GM18907 (cell line): Measurements from ENCODE around the gene MTMR6.
A peak's percentile ranks its signal among the peaks of the same experiment; 100 is the strongest.

Experiments
- ATAC-seq: cut with Tn5 transposase; IDR thresholded peaks from one replicate; pipeline ENCODE4 v1.9.1; 2021; ENCODE audit warnings: mild to moderate bottlenecking, moderate library complexity; ENCODE audit not compliant: unreplicated experiment

MTMR6 gene

DNA sequence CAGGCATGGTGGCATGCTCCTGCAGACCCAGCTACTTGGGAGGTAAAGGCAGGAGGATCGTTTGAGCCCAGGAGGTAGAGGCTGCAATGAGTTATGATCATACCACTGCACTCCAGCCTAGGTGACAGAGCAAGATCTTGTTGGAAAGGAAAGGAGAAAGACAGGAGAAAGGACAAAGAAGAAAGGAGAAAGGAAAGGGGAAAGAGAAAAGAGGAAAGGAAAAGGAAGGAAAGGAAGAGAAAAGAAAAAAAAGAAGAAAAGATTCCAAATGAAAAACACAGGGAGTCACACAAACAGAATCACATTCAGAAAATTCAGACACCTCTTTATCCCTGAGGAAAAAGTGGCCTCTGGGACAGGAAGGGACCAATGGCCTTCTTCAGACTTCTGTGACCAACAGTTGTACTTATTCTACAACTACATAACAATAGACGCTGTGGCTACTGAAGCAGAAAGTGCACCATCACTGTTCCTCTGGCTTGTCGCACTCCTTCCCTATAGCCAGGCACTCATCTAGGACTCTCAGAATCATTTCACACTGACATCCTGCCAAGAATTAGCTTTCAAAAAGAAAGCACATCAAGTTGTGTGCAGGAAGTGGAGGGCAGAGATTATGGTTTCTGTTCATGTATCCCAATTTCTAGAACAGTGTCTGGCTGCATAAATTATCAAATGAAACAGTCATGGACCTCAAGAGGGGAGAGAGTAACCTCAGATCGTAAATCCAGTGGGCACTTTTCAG is 5.9 kb downstream of the MTMR6 start:
- ATAC-seq = peak; percentile 70

DNA sequence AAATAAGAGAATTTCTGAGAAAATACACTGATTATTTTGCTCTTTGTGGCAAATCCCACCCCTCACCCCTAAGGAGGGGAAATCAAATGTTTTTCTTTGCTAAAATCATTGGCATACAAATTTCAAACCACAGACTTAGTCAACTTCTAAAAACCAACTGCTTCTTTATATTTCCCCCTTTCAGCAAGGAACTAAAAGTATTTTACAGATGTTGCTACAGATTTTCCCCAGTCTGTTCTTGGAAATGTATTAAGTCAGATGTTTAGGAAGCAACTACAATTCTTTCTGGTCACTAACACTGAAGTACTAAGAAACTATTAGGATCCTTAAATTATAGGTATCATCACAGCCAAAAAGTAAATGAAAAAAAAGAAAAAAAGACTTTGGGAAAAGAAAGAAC is 6.9 kb downstream of the MTMR6 start:
- ATAC-seq = no peak

DNA sequence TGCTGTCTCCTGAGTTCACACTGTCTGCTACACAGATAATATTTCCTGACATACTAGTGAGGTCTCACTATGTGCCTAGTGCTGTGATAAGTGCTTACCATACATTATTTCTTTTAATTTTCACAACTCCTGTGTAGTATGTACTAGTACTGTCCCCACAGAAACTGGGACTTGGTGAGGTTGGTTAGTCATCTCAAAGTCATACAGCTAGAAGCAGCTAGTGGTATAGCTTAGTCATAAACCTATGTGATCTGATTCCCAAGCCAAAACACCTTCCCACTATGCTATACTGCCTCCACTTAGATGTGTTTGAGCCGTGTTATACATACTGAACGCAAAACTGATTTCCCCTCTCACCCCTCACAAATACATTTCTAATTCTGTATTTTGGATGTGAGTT is 10.5 kb downstream of the MTMR6 start:
- ATAC-seq = no peak

DNA sequence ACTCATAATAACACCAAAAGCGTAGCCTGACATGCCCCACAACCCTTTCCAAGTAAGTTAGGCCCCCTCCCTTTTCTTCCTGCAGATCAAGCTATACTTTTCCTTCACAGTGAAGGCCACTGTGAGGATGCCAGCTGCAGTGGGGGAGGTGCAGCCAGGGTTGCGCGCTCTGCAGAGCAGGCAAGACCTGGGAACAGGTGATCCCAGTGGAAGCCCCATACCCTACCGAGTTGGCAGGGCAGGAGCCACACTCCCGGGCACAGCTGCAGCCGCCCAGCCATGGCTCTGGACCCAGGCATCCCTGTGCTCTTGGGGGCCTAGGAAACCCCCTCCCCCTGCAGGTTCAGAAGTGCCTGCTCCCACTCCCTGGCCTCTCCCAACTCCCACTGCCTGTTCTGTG is 18.7 kb downstream of the MTMR6 start:
- no peak for ATAC-seq

DNA sequence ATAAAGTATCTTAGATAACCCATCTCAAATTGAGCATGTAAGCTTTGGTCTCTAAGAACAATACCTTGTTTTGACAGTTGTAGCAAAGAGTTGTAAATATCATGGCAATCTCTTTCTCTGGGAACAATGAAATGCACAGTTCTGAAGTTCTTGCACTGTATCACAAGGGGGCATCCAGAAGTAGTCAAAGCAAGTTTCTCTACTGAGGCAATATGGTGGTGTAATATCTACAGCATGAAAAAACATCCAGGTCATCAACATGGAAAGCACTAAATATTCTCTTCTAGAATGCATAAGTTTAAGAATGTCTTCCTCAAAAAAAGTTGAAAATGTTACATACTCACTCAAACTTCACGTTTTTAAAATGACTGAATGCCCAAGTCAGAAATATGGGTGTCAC is 19.6 kb downstream of the MTMR6 start:
- ATAC-seq = no peak

DNA sequence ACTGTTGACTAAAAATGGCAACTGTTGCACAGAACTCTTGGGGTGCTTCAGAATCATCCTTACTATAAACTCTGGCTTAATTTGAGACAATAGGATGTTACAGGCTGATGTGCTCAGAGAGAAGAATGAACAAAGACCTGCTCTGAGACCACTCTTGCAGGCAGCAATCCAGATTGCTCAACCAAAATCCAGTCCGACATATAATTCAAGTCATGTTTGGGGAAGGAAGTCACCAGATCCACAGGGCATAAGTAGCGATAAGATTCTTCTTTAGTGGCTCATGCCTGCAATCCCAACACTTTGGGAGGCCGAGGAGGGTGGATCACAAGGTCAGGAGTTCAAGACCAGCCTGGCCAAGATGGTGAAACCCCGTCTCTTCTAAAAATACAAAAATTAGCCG is 20.6 kb downstream of the MTMR6 start:
- no peak for ATAC-seq

DNA sequence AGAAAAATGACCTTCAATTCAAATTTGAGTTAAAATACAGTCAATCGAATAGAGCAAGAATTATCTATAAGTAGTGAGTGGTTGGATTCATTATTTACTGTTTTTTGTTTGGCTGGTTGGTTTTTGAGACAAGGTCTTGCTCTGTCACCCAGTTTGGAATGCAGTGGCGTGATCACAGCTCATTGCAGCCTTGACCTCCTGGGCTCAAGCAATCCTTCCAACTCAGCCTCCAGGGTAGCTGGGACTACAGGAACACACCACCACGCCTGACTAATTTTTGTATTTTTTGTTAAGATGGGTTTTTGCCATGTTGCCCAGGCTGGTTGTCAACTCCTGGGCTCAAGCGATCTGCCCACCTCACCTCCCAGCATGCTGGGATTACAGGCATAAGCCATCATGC is 25.0 kb downstream of the MTMR6 start:
- ATAC-seq = no peak

DNA sequence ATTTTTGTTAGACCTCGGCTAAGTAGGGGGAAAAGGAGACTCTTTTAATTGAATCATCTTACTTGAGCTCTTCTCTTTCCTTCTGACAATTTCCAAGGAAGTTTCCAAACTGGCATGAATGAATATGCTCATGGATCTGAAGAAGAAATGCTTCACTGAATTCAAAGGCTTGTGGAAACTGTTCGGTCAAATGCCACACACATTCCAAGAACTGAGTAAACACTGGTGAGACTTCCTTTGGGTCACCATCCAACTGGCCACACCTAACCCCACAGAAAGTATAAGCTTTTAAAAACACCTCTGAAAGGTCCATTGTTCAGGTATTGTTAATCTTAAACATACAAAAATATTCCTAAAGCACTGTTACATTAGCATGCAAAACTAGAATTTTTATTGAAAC is 33.6 kb downstream of the MTMR6 start:
- ATAC-seq = no peak

DNA sequence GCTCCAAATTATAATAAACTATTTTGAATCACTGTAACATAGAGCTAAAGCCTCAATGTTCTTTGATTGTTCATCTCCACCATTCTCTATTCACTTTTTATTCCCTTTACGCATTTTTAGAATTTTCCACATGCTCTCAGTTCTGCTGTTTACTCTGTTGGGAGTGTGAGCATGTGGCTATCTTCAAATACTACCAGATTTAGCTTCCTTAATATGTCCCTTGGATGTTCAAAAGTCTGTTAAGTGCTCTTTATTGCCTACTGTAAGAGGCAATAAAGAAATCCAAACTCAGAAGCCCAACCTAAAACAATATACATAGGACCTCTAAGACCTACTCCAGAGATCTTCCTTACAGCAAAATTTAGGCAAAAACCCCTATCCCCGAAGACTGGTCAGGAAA is 34.5 kb downstream of the MTMR6 start:
- ATAC-seq = no peak

DNA sequence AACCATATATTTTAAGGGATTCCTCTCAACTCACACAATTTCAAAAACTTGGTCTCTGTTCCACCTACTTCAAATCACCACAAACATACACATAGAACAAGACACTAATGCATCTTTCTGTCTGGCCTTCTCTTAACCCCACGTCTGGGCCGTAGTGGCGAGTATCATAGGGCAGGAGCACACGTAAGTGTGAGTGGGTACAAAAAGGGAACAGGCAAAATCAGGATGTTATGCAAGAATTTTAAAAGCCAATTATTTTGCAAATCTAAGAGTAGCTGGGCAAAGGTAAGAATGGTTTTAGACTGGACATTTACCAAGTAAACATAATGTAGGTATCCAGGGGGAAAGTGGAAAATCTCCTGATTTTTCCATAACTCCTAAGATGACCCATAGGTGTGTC is 35.1 kb downstream of the MTMR6 start:
- no peak for ATAC-seq

DNA sequence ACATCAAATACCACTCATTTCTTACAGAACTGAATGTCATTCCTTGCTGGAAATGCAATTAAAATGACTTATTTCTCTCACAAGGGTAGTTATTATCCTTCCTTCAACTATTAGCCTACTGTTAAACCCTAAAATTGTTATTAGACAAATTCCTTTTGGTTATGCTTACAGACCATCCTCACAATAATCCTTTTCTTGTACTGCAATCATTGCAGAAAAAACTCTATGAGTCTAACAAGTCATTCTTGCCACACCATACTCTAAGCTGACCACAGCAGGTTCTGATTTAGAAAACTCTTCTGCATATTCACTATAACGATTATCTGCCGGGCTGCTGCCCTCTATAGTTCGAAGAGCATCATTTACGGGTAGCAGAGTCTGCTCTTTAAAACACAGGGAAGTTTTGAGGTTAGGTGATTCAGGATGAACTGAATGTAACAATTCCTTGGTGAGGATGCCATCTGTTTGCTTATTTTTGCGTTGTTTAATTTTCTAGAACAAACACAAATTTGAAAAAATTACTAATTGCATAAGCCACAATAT is 38.2 kb downstream of the MTMR6 start:
- peak; percentile 74 for ATAC-seq

DNA sequence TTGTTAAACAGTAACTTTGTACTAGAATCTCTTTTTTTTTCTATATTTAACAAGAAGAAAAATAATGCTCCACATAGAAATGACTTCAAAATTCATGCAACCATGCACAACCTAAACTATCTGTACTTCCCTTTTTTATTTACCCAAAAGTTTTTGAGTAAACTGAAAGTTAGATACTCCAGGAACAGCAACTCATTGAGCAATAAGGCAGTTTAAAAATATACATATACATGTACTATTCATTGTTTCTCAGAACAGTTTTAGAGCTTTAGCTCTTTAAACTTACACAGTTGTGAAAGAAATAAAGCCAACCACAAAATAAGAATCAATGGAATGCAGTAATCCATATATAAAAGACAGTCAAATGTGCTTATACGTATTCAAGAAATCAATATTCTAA is 39.2 kb downstream of the MTMR6 start:
- ATAC-seq = no peak

DNA sequence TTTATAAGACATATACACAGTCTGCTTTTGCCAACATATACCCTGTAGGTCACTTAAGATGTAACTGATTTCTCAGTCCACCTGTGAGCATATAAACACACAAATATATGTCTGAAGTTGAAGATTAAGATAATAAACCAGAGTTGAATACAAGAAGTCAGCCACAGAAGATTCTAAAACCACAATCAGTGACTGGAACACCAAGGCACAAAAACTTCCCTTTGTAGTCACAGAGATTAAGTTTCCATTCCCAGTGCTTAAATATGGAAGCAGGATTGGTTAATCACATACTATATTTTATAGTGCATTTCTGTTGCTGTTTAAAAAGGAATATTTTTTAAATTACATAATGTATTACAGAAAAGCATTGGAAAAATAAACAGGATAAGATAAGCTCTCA is 39.9 kb downstream of the MTMR6 start:
- no peak for ATAC-seq

DNA sequence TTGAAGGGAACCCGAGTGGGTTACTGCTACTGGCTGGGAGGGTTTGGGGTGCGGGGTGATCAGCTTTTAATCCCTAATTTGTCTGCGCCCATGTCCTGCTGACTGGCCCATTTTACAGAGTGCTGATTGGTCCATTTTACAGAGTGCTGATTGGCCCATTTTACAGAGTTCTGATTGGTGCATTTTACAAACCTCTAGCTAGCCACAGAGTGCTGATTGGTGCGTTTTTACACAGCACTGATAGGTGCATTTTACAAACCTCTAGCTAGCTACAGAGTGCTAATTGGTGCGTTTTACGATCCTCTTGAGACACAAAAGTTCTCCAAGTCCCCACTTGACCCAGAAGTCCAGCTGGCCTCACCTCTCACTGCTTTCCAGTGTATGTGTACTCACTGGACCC is 43.2 kb downstream of the MTMR6 start:
- no peak for ATAC-seq

DNA sequence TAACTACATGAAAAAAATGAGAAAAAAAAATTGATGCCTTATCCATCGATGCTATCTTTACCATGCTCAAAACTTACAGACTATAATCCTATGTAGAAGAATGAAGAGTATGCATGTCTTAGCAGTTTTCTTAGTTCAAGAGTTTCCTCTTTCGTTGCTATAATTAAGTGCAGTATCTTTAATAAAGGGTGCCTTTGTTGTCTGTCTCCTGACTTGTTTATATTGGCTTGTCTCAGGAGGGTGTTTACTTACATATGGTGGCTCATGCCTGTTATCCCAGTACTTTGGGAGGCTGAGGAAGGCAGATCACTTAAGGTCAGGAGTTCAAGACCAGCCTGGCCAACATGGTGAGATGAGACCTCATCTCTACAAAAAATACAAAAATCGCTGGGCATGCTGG is 44.3 kb downstream of the MTMR6 start:
- no peak for ATAC-seq

DNA sequence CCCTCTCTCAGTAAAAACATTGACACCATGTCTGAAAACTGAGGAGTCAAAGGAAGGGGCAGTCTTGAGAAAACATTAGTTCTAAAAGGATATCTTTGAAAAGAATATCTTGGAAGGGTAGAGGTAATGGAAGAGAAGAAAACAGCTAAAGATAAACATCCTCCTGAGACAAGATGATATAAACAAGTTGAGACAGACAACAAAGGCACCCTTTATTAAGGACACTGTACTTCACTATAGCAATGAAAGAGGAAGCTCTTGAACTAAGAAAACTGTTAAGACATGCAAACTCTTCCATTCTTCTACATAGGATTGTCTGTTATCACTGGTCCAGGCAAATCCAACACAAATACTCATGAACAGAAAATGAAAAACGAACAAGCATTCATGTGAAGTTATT is 46.3 kb downstream of the MTMR6 start:
- ATAC-seq = no peak

DNA sequence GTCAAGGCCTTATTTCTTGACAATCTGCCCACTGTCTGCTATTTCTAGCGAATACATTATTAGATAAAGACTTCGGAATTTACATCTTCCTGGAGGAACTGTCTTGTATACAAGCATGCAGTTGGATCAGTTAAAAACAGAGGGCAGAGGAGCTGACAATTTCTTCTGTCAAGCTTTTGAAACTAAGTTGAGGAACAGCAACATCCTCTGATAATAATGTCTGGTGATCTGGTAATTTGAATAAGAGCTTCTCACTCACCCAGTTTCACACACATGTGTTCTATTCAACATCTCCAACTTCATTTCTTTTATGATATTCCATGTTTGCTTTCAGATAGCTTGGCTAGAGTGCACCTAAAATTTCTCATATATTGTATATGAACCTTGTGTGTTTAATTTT is 50.2 kb downstream of the MTMR6 start:
- ATAC-seq = no peak

DNA sequence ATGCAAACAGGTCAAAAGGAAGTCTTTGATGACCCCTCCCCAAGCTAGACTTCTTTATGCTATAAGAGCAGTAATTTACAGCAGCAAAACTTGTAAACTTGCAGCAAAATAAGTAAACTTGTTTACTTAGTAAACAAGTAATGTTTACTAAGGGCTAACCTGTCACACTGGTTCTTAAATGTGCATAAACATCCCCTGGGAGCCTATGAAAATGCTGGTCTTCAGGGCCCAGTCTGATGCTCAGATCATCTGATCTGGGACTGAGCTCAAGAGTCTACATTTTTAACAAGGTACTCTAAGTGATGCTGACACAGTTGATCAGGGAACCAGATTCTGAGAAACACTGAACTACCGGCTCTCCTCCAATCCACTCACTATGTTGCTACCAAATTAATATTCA is 53.4 kb downstream of the MTMR6 start:
- no peak for ATAC-seq

DNA sequence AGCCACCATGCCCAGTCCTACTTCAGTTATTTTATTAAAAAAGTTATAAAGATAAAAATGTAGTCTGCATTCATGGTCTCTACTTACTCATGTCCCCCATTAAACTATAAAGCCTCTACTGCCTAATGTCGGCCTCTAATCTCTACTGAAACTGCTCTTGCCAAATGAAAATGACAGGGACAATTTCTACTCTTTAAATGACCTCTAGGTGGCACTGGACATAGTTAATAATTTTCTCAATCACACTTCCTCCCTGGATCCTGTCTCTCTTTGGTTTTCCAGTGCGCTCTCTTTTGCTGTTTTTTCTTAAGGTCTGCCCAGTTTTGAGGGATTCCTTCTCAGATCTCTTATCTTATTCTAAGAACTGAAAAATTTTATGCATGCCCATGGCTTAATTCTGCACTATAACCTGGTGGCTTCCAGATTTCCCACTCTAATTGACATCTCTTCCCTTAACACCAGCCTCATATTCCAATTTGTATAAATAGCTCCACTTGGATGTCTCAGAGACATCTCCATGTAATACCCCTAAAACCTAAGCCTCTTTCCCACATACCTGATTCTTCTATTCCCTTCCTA is 54.3 kb downstream of the MTMR6 start:
- ATAC-seq = peak; percentile 69

DNA sequence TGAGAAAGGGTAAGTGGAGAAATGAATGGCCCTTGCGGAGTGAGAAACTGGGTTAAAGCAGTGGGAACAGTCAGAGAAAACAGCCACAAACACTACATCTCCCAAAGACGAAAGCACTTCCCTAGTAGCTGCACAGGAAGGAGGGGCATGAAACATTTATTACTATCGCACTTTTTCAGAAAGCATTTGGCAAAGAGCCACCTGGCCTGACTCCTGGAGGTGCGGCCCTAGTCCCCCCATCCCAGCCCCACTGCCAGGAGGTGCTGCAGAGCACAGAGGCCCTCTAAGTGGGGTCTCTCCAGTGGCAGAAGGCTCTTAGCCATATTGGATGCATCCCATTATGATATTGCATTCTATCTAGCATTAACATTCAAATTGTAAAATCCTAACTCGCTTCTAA is 55.8 kb downstream of the MTMR6 start:
- ATAC-seq = no peak

DNA sequence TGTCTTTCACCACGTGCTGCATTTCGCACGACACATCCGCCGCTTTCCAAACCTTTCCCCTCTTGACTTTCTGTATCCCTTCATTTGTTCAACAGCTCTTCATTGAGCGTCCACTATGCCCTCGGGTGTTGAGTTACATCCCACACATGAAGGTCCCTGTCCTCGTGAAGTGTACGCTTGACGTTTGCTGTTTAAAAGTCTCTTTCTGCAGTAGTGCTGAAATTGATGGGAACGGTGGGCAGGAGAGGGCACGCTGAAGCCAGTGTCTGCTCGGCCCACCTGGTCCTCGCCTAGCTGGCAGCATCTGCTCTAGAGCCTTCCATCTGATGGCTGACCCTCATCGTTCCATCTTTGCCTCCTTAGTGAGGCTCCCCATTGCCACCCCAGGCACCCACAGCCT is 59.6 kb downstream of the MTMR6 start:
- no peak for ATAC-seq

DNA sequence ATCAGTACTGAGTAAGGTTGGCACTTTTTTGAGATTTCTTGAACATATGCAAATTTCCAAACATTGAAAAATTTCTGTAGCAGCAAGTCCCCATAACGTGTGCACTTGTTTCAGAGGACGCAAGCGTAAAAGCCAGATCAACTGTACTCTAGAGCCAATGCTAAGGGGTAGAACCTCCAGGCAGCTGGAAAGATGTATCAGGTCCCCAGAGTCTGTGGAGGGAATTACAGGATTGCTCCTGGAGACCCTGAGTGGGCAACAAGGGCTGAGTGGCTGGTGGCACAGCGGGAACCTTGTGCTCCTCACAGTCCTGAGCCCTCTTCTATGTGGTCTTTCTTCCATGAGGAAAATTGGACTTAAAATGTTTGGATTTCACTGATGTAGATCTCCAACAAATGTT is 61.3 kb downstream of the MTMR6 start:
- no peak for ATAC-seq

DNA sequence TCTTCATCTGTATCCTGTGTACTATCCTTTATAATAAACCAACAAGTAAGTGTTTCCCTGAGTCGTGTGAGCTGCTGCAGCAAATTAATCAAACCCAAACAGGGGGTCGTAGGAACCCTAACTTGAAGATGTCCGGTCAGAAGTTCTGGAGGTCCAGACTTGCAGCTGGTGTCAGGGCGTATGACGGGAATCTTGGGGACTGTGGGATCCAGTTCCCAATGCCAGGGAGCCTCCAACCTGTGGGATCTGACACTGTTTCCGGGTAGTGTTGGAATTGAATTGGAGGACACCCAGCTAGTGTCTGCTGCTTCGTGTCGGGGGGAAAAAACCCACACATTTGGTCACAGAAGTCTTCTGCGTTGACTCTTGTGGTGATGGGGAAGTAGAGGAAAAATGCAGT is 63.1 kb downstream of the MTMR6 start:
- no peak for ATAC-seq
